ENCODE measurements around the gene KLK12. TPM values are rescaled to one million over a fixed set of nuclear protein-coding genes. Genes with fewer than 3 reads are reported as not detected.

KLK12 gene
- total and polyA plus RNA-seq, 2 of the 13 experiments (the other 11 are each of a cell fraction or from before 2014, with no cell fraction given): not detected

GRCh38 chr19:50983625-50984292 is 51.0 kb downstream of the KLK12 start, which contains the start of gene KLK7:
TSS of gene KLK7 (minus strand) at chr19:50983917. CDS start at chr19:50982399, 1,518 bp downstream.
- Histone ChIP-seq H3K9me3 (ENCODE audit: low read length) (no peaks in the 10 kb centered on the region), H3K4me2 (ENCODE audit: low read depth, low read length) (no peak within 1 kb of the TSS), H3K79me2 (ENCODE audit: insufficient read depth, low read length) (no peaks in the 10 kb centered on the region), H3K4me3 (replicated peaks in 1 of 3; ENCODE audit: insufficient read depth in 1 of 3, low read depth in 2 of 3, low read length in 3 of 3) (no peak within 1 kb of the TSS), H3K36me3 (replicated peaks in 1 of 2; ENCODE audit: control insufficient read depth in 1 of 2, insufficient read depth in 2 of 2, low read length in 2 of 2) (no peaks in the 10 kb centered on the region), H3K27me3 (ENCODE audit: control insufficient read depth in 1 of 2, insufficient read depth in 2 of 2, low read length in 2 of 2) (peaks cover 0 to 2% of the 10 kb centered on the region in 2 experiments; a peak in 2 of 5 replicates), H3K9ac (ENCODE audit: insufficient read depth, low read depth, low read length) (no peak within 1 kb of the TSS), H4K20me1 (ENCODE audit: insufficient read depth, low read length) (no peaks in the 10 kb centered on the region), H2AFZ (ENCODE audit: low read length) (no peak within 1 kb of the TSS), H3K4me1 (ENCODE audit: insufficient read depth, low read length) (no peaks in the 10 kb centered on the region), H3K27ac (ENCODE audit: extremely low read length, insufficient read depth, low read length) (no peak within 1 kb of the TSS)
- DNase-seq (ENCODE audit: low spot score) (no peak), FAIRE-seq (no peak), ATAC-seq (no peak)
- intact Hi-C loops (cut with micrococcal nuclease; ENCODE audit: unreplicated experiment): no loop called here
- ChIA-PET POLR2A (no interaction called here), CTCF (ENCODE audit: low intra/inter-chr PET ratio, low total read pairs) (no interaction called here)
- WGBS (ENCODE audit: low lambda C conversion rate): 19% methylated on average over 21 of the region's 28 CpGs
- in situ Hi-C loops (cut with HindIII; ENCODE audit: extremely low pct_ligation_motif_present, low pct_unique_long_range_greater_than_20kb): no loop called here
- TF ChIP-seq ZKSCAN5 (CRISPR knock-in tag; IDR thresholded peaks at IDR 0.05) (no peak), ATAD3A (CRISPR knock-in tag; IDR thresholded peaks at IDR 0.05) (no peak), KAT8 (CRISPR knock-in tag; IDR thresholded peaks at IDR 0.05) (no peak), PRDM15 (CRISPR knock-in tag; IDR thresholded peaks at IDR 0.05) (no peak), THAP11 (CRISPR knock-in tag; IDR thresholded peaks at IDR 0.05) (no peak), ZNF746 (CRISPR knock-in tag; IDR thresholded peaks at IDR 0.05) (no peak)
- TF ChIP-seq, protein P1, sequence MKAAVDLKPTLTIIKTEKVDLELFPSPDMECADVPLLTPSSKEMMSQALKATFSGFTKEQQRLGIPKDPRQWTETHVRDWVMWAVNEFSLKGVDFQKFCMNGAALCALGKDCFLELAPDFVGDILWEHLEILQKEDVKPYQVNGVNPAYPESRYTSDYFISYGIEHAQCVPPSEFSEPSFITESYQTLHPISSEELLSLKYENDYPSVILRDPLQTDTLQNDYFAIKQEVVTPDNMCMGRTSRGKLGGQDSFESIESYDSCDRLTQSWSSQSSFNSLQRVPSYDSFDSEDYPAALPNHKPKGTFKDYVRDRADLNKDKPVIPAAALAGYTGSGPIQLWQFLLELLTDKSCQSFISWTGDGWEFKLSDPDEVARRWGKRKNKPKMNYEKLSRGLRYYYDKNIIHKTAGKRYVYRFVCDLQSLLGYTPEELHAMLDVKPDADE (CRISPR knock-in tag; IDR thresholded peaks at IDR 0.05): no peak
- TF ChIP-seq, protein P2, sequence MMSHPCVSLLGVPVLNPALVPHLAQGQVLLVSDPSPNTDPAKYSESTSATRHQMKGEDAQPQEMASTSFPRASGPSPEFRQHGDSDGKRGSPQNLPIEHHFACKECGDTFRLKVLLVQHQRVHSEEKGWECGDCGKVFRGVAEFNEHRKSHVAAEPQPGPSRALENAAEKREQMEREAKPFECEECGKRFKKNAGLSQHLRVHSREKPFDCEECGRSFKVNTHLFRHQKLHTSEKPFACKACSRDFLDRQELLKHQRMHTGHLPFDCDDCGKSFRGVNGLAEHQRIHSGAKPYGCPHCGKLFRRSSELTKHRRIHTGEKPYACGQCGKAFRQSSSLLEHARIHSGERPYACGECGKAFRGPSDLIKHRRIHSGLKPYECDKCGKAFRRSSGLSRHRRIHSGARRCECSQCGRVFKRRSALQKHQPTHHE (CRISPR knock-in tag; IDR thresholded peaks at IDR 0.05; ENCODE audit: borderline replicate concordance): no peak
- BruUV-seq (replicated peaks): no TSS peak

Data from HepG2 (cell line).